MM.1S (cell line): ENCODE data around the gene DCDC1.

Source experiments
- DNase-seq: peaks from one replicate; pipeline ENCODE4 v3.0.0-alpha.2; 2015
- H2AFZ ChIP-seq: fragments of 300-600 bp; sonication (generic); 2 replicates; pipeline ENCODE4 v1.6.0; 2016; ENCODE audit warnings: antibody characterized with exemption, low read length
- H3F3A ChIP-seq: fragments of 300-600 bp; sonication (generic); 2 replicates; pipeline ENCODE4 v1.6.1; 2016; ENCODE audit warnings: mild to moderate bottlenecking, antibody characterized with exemption, low read length, moderate library complexity, mixed read lengths; ENCODE audit not compliant: insufficient read depth
- H3K27ac ChIP-seq: fragments of 300-600 bp; sonication (generic); 2 replicates; pipeline ENCODE4 v1.5.1; 2016; ENCODE audit warnings: mild to moderate bottlenecking, low read length
- H3K27me3 ChIP-seq: fragments of 300-600 bp; sonication (generic); replicated peaks from 2 replicates; pipeline ENCODE4 v1.6.0; 2016; ENCODE audit warnings: low read length; ENCODE audit not compliant: insufficient read depth
- H3K36me3 ChIP-seq: fragments of 300-600 bp; sonication (generic); replicated peaks from 2 replicates; pipeline ENCODE4 v1.6.1; 2016; ENCODE audit warnings: mild to moderate bottlenecking, low read length, mixed read lengths; ENCODE audit not compliant: insufficient read depth
- H3K4me1 ChIP-seq: fragments of 300-600 bp; sonication (generic); 2 replicates; pipeline ENCODE4 v1.6.1; 2016; ENCODE audit warnings: low read length, mixed read lengths
- H3K4me2 ChIP-seq: fragments of 300-600 bp; sonication (generic); 2 replicates; pipeline ENCODE4 v1.6.0; 2016; ENCODE audit warnings: low read depth, low read length
- H3K4me3 ChIP-seq: fragments of 300-600 bp; sonication (generic); 2 replicates; pipeline ENCODE4 v1.5.1; 2016; ENCODE audit warnings: low read length, mixed read lengths
- H3K79me2 ChIP-seq: fragments of 300-600 bp; sonication (generic); 2 replicates; pipeline ENCODE4 v1.6.1; 2016; ENCODE audit warnings: mixed run types, low read length, mixed read lengths
- H3K9ac ChIP-seq: fragments of 300-600 bp; sonication (generic); 2 replicates; pipeline ENCODE4 v1.6.1; 2016; ENCODE audit warnings: low read length, mixed read lengths
- H3K9me2 ChIP-seq: fragments of 300-600 bp; sonication (generic); replicated peaks from 2 replicates; pipeline ENCODE4 v1.6.1; 2016; ENCODE audit warnings: mild to moderate bottlenecking, low read length, mixed read lengths; ENCODE audit not compliant: insufficient read depth
- H3K9me3 ChIP-seq: fragments of 300-600 bp; sonication (generic); replicated peaks from 2 replicates; pipeline ENCODE4 v1.6.1; 2016; ENCODE audit warnings: mild to moderate bottlenecking, low read length, mixed read lengths; ENCODE audit not compliant: insufficient read depth
- H4K20me1 ChIP-seq: fragments of 300-600 bp; sonication (generic); 2 replicates; pipeline ENCODE4 v1.6.1; 2016; ENCODE audit warnings: mild to moderate bottlenecking, low read length, moderate library complexity, mixed read lengths; ENCODE audit not compliant: insufficient read depth
- EZH2 ChIP-seq: fragments of 300-600 bp; sonication (generic); optimal IDR thresholded peaks from 2 replicates; pipeline ENCODE3; 2017; ENCODE audit warnings: low read depth, mild to moderate bottlenecking, antibody characterized with exemption, low read length, mixed read lengths
- EZH2phosphoT487 ChIP-seq: fragments of 300-600 bp; sonication (generic); IDR thresholded peaks from 2 replicates; pipeline ENCODE4 v1.6.1; 2018; ENCODE audit warnings: antibody characterized with exemption, low read length
- TF ChIP-seq, protein P1 (sequence below): fragments of 300-600 bp; sonication (generic); IDR thresholded peaks from 2 replicates; pipeline ENCODE4 v1.5.1; 2016; ENCODE audit warnings: antibody characterized with exemption, low read length, mixed read lengths

The DCDC1 gene

DNA sequence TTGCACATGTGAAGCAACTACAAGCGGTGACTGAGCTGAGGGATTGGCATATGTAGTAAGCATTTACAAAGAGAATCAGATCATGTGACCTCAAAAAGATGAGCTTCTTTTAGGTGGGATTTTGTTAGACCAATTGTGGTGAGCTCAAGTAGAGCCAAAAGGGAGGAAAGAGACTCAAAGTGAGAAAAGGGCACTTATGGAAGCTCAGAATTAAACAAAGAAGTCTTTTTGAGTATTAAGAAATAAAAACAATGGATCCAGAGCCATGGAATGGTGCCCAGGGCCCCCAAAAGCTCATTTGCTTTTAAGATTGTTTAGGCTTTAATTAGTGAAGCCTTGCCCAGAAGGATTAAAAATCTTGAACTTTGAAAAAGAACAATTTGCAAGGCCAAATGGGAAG lies 536.7 kb downstream of the DCDC1 start:
- no peaks in the 10 kb centered on the region for H4K20me1 ChIP-seq
- H3K9me2 ChIP-seq, result no peaks in the 10 kb centered on the region
- no peaks in the 10 kb centered on the region for H3K27me3 ChIP-seq
- no peaks in the 10 kb centered on the region for H3K9me3 ChIP-seq
- H3K4me1 ChIP-seq, result no peaks in the 10 kb centered on the region
- no peak overlapping the region for H2AFZ ChIP-seq
- no peak overlapping the region for H3K27ac ChIP-seq
- no peaks in the 10 kb centered on the region for H3F3A ChIP-seq
- DNase-seq, result no peak
- no peaks in the 10 kb centered on the region for H3K36me3 ChIP-seq
- no peak for TF ChIP-seq EZH2phosphoT487
- TF ChIP-seq, protein P1, sequence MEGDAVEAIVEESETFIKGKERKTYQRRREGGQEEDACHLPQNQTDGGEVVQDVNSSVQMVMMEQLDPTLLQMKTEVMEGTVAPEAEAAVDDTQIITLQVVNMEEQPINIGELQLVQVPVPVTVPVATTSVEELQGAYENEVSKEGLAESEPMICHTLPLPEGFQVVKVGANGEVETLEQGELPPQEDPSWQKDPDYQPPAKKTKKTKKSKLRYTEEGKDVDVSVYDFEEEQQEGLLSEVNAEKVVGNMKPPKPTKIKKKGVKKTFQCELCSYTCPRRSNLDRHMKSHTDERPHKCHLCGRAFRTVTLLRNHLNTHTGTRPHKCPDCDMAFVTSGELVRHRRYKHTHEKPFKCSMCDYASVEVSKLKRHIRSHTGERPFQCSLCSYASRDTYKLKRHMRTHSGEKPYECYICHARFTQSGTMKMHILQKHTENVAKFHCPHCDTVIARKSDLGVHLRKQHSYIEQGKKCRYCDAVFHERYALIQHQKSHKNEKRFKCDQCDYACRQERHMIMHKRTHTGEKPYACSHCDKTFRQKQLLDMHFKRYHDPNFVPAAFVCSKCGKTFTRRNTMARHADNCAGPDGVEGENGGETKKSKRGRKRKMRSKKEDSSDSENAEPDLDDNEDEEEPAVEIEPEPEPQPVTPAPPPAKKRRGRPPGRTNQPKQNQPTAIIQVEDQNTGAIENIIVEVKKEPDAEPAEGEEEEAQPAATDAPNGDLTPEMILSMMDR, result no peak
- no peak overlapping the region for H3K9ac ChIP-seq
- no peak overlapping the region for H3K4me2 ChIP-seq
- no peaks in the 10 kb centered on the region for H3K79me2 ChIP-seq
- H3K4me3 ChIP-seq, result no peak overlapping the region

DNA sequence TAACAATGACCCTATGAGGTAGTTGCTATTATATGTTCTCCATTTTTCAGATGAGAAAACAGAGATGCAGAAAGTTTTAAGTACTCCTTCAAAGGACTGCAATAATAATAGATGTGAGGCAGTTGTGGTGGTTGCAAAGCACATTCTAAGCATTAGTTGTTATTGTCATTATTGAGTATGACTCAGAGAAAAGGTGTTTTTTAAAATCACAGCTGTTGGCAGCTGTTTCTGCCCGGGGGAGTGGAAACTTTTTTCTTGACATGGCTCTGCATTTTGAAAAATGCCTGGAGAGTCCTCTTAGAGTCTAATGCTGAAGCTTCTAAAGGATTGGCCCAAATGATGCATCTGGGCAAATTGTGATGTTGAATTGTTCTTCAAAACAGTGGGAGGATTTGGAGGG lies 538.9 kb downstream of the DCDC1 start:
- Histone ChIP-seq H3K9me2 (no peaks in the 10 kb centered on the region), H4K20me1 (no peaks in the 10 kb centered on the region), H3K4me3 (no peak overlapping the region), H3K9me3 (no peaks in the 10 kb centered on the region), H3K4me1 (no peaks in the 10 kb centered on the region), H3F3A (no peaks in the 10 kb centered on the region), H3K27me3 (no peaks in the 10 kb centered on the region), H3K79me2 (no peaks in the 10 kb centered on the region), H2AFZ (no peak overlapping the region), H3K27ac (no peak overlapping the region), H3K36me3 (no peaks in the 10 kb centered on the region), H3K4me2 (no peak overlapping the region), H3K9ac (no peak overlapping the region)
- TF ChIP-seq EZH2 (no peak), EZH2phosphoT487 (no peak)
- TF ChIP-seq, protein P1, result no peak
- no peak for DNase-seq

DNA sequence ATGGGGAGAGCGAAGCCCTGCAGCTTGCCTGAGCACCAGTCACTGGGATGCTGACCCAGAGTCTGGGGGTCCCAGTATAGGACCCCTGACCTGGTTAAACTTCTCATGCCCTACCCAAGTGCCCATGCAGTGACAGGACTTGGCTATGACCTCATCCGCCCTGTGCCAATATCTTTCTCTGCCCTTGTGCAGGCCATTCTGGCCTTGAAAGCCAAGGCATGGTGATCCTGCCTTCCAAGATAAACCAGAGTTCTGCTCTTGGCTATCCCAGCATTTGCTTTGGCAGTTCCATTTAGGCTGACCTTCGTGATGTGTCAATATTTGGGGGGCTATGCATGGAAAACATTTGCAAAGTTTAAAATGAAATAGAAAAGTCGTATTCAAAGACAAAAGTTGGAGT lies 542.6 kb downstream of the DCDC1 start:
- H3K4me3 ChIP-seq, result no peak overlapping the region
- no peaks in the 10 kb centered on the region for H3F3A ChIP-seq
- H3K9ac ChIP-seq, result no peak overlapping the region
- H3K9me3 ChIP-seq, result no peaks in the 10 kb centered on the region
- H3K27ac ChIP-seq, result no peak overlapping the region
- no peaks in the 10 kb centered on the region for H3K4me1 ChIP-seq
- no peaks in the 10 kb centered on the region for H3K27me3 ChIP-seq
- H3K36me3 ChIP-seq, result no peaks in the 10 kb centered on the region
- H3K79me2 ChIP-seq, result no peaks in the 10 kb centered on the region
- H3K9me2 ChIP-seq, result no peaks in the 10 kb centered on the region
- no peak overlapping the region for H2AFZ ChIP-seq
- no peak overlapping the region for H3K4me2 ChIP-seq
- TF ChIP-seq, protein P1, result no peak
- TF ChIP-seq EZH2, result no peak
- no peak for TF ChIP-seq EZH2phosphoT487
- H4K20me1 ChIP-seq, result no peaks in the 10 kb centered on the region
- no peak for DNase-seq

DNA sequence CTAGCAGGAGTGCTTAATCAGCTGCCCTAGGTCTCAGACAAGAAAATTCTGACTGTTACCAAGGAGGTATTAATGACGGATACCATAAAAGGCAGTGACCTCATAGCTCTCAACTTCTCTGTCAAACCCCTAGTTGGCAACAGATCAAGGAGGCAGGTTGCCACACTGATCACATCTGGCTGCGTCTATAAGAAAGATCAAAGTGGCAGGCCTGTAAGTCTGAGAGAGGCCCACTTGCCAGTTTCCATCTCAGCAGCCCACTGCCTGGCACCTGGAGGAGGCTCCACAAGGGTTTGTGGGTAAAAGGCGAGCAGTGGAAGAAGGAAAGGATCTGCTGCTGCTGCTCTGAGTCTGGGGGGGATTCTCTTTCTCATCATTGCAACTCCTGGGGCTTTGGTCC lies 543.8 kb downstream of the DCDC1 start:
- Histone ChIP-seq H3F3A (no peaks in the 10 kb centered on the region), H3K4me3 (no peak overlapping the region), H3K9me2 (no peaks in the 10 kb centered on the region), H3K9me3 (no peaks in the 10 kb centered on the region), H3K27me3 (no peaks in the 10 kb centered on the region), H3K27ac (no peak overlapping the region), H3K9ac (no peak overlapping the region), H4K20me1 (no peaks in the 10 kb centered on the region), H2AFZ (no peak overlapping the region), H3K36me3 (no peaks in the 10 kb centered on the region), H3K79me2 (no peaks in the 10 kb centered on the region), H3K4me1 (no peaks in the 10 kb centered on the region), H3K4me2 (no peak overlapping the region)
- no peak for DNase-seq
- TF ChIP-seq, protein P1, result no peak
- TF ChIP-seq EZH2, result no peak
- no peak for TF ChIP-seq EZH2phosphoT487
